Measurements from ENCODE around the gene ENO4. TPM values are rescaled to one million over a fixed set of nuclear protein-coding genes. Genes with fewer than 3 reads are reported as not detected.
A peak's percentile ranks its signal among the peaks of the same experiment; 100 is the strongest.

ENO4 gene
- total and polyA plus RNA-seq, 2 experiments from 2014 or later: 0.24 to 0.44 TPM

DNA sequence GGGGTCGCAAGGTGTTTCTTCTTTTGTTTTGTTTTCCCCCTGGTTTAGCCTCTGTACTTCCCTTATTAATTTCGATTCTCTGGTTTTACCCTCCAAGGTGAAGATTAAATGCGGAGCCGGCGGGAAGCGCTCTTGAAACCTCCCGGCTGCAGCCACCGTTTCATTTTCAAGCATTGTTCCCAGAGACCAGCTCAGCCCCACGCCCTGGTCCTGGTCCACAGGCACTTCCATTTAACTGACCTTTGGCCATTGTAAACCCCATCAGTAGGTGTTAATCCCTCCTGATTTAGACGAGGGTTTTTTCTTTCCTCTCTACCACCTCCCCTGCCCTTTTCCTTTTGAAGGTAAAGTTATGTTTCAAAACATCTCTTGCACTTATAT is 39.2 kb upstream of the ENO4 start:
- H3K27ac ChIP-seq (ENCODE audit: low read depth): no peak overlapping the region
- Mint-ChIP-seq H3K9me3 (no peaks in the 10 kb centered on the region; the same call in 1 of the 3 replicates), H3K27me3 (ENCODE audit: insufficient read depth, low read depth, poor library complexity) (peaks cover 12% of the 10 kb centered on the region), H3K36me3 (ENCODE audit: low read depth) (peaks cover 4% of the 10 kb centered on the region; the same call in 1 of the 3 replicates), H3K4me3 (no peak overlapping the region; the same call in 2 of the 3 replicates), H3K4me1 (peaks cover 16% of the 10 kb centered on the region), H3K27ac (no peak overlapping the region)
- H3K27me3 ChIP-seq (ENCODE audit: insufficient read depth): no peaks in the 10 kb centered on the region; the same call in 1 of the 2 replicates
- 0 out of 2 replicates have a peak, but pooled peaks cover 6% of the 10 kb centered on the region for H3K4me1 ChIP-seq (ENCODE audit: insufficient read depth)
- peak; percentile 22; the same call in 2 of the 3 replicates for ATAC-seq
- H3F3A ChIP-seq (replicated peaks; ENCODE audit: low read depth): no peaks in the 10 kb centered on the region
- H3K36me3 ChIP-seq (ENCODE audit: insufficient read depth): no peaks in the 10 kb centered on the region
- no peaks in the 10 kb centered on the region for H3K9me2 ChIP-seq (ENCODE audit: insufficient read depth)
- H4K20me1 ChIP-seq (replicated peaks; ENCODE audit: insufficient read depth): no peaks in the 10 kb centered on the region
- H2AFZ ChIP-seq: peak overlapping the region; percentile 70; the same call in 1 of the 2 replicates
- DNase-seq (ENCODE audit: low spot score): no peak
- no peaks in the 10 kb centered on the region for H3K79me2 ChIP-seq (replicated peaks; ENCODE audit: insufficient read depth)
- 0 out of 2 replicates have a peak overlapping the region, but pooled peaks have one; percentile 43 for H3K4me2 ChIP-seq
- TF ChIP-seq ZNF114 (CRISPR knock-in tag; IDR thresholded peaks at IDR 0.05) (no peak), EZH2phosphoT487 (IDR thresholded peaks at IDR 0.05; ENCODE audit: unreplicated experiment) (no peak), STAT1 (IDR thresholded peaks at IDR 0.05; ENCODE audit: unreplicated experiment) (no peak), JUNB (IDR thresholded peaks at IDR 0.05; ENCODE audit: unreplicated experiment) (no peak), NANOG (IDR thresholded peaks at IDR 0.05; ENCODE audit: borderline replicate concordance) (no peak), POLR2AphosphoS5 (IDR thresholded peaks at IDR 0.05; ENCODE audit: low read depth) (no peak)
- TF ChIP-seq, protein P1, sequence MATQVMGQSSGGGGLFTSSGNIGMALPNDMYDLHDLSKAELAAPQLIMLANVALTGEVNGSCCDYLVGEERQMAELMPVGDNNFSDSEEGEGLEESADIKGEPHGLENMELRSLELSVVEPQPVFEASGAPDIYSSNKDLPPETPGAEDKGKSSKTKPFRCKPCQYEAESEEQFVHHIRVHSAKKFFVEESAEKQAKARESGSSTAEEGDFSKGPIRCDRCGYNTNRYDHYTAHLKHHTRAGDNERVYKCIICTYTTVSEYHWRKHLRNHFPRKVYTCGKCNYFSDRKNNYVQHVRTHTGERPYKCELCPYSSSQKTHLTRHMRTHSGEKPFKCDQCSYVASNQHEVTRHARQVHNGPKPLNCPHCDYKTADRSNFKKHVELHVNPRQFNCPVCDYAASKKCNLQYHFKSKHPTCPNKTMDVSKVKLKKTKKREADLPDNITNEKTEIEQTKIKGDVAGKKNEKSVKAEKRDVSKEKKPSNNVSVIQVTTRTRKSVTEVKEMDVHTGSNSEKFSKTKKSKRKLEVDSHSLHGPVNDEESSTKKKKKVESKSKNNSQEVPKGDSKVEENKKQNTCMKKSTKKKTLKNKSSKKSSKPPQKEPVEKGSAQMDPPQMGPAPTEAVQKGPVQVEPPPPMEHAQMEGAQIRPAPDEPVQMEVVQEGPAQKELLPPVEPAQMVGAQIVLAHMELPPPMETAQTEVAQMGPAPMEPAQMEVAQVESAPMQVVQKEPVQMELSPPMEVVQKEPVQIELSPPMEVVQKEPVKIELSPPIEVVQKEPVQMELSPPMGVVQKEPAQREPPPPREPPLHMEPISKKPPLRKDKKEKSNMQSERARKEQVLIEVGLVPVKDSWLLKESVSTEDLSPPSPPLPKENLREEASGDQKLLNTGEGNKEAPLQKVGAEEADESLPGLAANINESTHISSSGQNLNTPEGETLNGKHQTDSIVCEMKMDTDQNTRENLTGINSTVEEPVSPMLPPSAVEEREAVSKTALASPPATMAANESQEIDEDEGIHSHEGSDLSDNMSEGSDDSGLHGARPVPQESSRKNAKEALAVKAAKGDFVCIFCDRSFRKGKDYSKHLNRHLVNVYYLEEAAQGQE (IDR thresholded peaks at IDR 0.05; ENCODE audit: unreplicated experiment): no peak
- TF ChIP-seq, protein P2, sequence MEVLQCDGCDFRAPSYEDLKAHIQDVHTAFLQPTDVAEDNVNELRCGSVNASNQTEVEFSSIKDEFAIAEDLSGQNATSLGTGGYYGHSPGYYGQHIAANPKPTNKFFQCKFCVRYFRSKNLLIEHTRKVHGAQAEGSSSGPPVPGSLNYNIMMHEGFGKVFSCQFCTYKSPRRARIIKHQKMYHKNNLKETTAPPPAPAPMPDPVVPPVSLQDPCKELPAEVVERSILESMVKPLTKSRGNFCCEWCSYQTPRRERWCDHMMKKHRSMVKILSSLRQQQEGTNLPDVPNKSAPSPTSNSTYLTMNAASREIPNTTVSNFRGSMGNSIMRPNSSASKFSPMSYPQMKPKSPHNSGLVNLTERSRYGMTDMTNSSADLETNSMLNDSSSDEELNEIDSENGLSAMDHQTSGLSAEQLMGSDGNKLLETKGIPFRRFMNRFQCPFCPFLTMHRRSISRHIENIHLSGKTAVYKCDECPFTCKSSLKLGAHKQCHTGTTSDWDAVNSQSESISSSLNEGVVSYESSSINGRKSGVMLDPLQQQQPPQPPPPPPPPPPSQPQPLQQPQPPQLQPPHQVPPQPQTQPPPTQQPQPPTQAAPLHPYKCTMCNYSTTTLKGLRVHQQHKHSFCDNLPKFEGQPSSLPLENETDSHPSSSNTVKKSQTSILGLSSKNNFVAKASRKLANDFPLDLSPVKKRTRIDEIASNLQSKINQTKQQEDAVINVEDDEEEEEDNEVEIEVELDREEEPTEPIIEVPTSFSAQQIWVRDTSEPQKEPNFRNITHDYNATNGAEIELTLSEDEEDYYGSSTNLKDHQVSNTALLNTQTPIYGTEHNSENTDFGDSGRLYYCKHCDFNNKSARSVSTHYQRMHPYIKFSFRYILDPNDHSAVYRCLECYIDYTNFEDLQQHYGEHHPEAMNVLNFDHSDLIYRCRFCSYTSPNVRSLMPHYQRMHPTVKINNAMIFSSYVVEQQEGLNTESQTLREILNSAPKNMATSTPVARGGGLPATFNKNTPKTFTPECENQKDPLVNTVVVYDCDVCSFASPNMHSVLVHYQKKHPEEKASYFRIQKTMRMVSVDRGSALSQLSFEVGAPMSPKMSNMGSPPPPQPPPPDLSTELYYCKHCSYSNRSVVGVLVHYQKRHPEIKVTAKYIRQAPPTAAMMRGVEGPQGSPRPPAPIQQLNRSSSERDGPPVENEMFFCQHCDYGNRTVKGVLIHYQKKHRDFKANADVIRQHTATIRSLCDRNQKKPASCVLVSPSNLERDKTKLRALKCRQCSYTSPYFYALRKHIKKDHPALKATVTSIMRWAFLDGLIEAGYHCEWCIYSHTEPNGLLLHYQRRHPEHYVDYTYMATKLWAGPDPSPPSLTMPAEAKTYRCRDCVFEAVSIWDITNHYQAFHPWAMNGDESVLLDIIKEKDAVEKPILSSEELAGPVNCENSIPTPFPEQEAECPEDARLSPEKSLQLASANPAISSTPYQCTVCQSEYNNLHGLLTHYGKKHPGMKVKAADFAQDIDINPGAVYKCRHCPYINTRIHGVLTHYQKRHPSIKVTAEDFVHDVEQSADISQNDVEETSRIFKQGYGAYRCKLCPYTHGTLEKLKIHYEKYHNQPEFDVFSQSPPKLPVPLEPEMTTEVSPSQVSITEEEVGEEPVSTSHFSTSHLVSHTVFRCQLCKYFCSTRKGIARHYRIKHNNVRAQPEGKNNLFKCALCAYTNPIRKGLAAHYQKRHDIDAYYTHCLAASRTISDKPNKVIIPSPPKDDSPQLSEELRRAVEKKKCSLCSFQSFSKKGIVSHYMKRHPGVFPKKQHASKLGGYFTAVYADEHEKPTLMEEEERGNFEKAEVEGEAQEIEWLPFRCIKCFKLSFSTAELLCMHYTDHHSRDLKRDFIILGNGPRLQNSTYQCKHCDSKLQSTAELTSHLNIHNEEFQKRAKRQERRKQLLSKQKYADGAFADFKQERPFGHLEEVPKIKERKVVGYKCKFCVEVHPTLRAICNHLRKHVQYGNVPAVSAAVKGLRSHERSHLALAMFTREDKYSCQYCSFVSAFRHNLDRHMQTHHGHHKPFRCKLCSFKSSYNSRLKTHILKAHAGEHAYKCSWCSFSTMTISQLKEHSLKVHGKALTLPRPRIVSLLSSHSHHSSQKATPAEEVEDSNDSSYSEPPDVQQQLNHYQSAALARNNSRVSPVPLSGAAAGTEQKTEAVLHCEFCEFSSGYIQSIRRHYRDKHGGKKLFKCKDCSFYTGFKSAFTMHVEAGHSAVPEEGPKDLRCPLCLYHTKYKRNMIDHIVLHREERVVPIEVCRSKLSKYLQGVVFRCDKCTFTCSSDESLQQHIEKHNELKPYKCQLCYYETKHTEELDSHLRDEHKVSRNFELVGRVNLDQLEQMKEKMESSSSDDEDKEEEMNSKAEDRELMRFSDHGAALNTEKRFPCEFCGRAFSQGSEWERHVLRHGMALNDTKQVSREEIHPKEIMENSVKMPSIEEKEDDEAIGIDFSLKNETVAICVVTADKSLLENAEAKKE (CRISPR knock-in tag; IDR thresholded peaks at IDR 0.05): no peak
- TF ChIP-seq, protein P3, sequence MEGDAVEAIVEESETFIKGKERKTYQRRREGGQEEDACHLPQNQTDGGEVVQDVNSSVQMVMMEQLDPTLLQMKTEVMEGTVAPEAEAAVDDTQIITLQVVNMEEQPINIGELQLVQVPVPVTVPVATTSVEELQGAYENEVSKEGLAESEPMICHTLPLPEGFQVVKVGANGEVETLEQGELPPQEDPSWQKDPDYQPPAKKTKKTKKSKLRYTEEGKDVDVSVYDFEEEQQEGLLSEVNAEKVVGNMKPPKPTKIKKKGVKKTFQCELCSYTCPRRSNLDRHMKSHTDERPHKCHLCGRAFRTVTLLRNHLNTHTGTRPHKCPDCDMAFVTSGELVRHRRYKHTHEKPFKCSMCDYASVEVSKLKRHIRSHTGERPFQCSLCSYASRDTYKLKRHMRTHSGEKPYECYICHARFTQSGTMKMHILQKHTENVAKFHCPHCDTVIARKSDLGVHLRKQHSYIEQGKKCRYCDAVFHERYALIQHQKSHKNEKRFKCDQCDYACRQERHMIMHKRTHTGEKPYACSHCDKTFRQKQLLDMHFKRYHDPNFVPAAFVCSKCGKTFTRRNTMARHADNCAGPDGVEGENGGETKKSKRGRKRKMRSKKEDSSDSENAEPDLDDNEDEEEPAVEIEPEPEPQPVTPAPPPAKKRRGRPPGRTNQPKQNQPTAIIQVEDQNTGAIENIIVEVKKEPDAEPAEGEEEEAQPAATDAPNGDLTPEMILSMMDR (conservative IDR thresholded peaks at IDR 0.05; ENCODE audit: low read depth in 2 of 2): no peak
- no peak overlapping the region for H3K4me3 ChIP-seq
